DND-41 (cell line): ENCODE results near the gene DEPDC1.

Experiments
- EZH2 ChIP-seq: IDR thresholded peaks from 3 replicates; pipeline ENCODE4 v1.6.1; 2012; ENCODE audit warnings: borderline replicate concordance, low read depth, mild to moderate bottlenecking, moderate library complexity, low read length, inconsistent platforms; ENCODE audit not compliant: severe bottlenecking
- TF ChIP-seq, protein P1 (sequence below): IDR thresholded peaks from 2 replicates; pipeline ENCODE4 v1.5.1; 2012; ENCODE audit warnings: borderline replicate concordance, low read length, moderate library complexity, mild to moderate bottlenecking; ENCODE audit not compliant: poor library complexity, severe bottlenecking; ENCODE audit errors: extremely low read depth

DNA sequence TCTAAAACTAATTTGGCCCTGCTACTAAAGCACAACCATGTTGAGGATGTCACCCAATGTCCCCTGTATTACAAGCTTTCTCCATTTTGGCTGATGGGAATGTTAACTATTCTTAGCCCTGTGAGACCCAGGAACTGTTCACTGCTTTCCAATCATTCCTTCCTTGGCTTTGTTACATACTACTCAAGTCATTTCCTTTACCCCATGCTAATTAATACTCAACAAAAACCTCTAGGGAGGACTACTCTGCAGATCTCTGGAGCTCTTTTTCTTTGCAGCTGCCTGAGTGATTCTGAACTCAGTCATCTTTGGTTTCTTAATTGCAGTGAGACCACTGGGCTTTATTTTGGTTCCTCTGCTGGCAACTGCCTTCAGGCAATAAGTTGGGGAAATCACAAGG is 23.8 kb downstream of the DEPDC1 start:
- TF ChIP-seq, protein P1, sequence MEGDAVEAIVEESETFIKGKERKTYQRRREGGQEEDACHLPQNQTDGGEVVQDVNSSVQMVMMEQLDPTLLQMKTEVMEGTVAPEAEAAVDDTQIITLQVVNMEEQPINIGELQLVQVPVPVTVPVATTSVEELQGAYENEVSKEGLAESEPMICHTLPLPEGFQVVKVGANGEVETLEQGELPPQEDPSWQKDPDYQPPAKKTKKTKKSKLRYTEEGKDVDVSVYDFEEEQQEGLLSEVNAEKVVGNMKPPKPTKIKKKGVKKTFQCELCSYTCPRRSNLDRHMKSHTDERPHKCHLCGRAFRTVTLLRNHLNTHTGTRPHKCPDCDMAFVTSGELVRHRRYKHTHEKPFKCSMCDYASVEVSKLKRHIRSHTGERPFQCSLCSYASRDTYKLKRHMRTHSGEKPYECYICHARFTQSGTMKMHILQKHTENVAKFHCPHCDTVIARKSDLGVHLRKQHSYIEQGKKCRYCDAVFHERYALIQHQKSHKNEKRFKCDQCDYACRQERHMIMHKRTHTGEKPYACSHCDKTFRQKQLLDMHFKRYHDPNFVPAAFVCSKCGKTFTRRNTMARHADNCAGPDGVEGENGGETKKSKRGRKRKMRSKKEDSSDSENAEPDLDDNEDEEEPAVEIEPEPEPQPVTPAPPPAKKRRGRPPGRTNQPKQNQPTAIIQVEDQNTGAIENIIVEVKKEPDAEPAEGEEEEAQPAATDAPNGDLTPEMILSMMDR = no peak
- no peak for TF ChIP-seq EZH2
